Inferior parietal cortex (tissue), 1 donor: ENCODE results near the gene TASP1.

Experiments
- DNase-seq: peaks from one replicate; pipeline ENCODE4 v3.0.0-alpha.2; 2016; ENCODE audit errors: extremely low spot score

The TASP1 gene

DNA sequence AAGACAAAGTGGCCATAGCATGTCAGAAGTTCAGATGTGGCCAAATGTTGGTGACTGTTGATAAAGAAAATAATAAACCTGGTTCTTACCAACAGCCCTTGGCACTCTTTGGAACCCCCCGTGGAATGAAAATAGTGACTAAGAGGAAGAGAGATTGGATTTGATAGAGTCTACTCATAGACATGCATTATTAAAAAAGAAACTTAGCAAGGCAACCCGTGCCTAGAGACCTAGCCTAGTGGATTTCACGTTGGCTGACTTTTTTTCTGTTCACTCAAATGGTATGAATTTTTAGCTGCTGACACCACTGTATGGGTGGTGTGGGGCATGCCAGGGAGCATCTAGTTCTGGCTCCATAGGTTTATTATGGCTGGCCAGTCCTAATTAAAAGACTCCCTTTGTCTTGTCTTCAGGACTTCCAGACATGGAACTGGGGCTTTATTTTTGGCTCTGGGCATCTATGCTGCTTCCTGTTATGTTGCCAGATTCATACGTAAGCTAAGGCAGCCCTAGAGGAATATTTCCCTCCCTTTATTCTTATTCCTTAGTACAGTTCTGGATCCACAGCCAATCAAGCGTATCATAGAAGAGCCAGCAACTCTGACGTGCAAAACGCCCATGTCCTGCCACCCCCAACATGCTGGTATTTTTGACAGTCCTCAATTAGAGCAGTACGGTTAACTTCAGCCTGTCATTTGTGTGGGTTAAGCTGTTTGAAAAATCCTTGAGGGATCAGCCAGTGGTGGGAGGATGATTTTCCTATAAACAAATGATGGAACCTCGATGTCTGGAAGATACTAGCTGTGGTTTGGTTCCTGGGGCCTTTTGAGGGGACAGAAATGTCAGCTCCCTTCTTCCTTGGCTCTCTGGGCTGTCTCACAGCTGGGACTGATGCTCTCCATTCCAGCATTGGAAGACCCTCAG, 290.2 kb downstream of the TASP1 start:
- no peak for DNase-seq

DNA sequence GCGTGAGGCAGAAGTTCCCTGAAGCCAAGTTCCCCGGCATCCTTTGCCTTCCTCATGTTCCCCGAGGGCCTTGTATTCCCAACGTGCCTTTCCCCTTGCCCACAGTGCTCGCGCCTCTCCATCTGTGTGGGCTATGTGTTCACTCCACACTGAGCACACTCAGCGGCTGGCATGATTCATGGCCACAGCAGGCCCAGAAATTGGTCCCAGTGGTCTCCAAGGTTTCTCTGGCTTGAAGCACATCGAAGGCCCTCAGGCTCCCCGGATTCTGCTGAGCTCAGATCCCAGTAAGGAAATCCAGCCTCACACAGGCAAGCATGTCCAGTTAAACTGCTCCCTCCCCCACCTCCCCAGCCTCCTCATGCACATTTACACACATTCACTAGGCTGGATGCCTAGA, 294.1 kb downstream of the TASP1 start:
- no peak for DNase-seq

DNA sequence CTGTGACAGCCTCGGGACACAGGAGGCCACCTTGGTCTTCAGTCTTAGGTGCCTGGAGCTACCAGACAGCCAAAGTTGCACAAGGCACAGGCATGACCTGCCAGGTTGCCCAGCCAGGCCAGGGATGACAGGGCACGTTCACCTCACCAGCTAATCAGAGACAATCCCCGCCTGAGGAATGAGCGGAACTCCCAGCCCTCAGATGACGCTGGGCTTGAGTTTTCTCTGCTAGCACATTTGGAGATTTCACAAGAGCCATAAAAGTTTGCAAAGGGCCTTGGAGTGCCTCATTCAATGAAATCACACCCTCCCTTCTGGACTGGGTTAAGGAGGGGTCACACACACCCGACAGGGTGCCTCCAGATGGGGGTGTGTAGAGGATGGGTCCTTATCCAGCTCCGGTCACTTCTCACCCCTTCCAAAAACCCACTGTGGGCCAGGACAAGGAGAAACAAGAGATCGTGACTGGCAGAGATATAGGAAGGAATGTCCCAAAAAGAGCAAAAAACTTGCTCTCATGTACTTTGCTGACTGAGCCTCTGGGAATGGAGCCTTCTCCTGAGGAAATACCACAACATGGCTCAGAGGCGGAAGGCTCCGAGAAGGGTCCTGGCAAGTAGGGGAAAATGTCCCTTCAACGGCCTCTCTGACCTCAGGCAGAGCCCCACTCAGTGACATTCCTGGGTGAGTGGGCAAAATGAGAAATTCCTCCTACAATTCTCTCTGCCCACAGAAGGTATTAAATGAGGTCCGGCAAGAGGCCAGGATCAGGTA, 296.1 kb downstream of the TASP1 start:
- DNase-seq = no peak

DNA sequence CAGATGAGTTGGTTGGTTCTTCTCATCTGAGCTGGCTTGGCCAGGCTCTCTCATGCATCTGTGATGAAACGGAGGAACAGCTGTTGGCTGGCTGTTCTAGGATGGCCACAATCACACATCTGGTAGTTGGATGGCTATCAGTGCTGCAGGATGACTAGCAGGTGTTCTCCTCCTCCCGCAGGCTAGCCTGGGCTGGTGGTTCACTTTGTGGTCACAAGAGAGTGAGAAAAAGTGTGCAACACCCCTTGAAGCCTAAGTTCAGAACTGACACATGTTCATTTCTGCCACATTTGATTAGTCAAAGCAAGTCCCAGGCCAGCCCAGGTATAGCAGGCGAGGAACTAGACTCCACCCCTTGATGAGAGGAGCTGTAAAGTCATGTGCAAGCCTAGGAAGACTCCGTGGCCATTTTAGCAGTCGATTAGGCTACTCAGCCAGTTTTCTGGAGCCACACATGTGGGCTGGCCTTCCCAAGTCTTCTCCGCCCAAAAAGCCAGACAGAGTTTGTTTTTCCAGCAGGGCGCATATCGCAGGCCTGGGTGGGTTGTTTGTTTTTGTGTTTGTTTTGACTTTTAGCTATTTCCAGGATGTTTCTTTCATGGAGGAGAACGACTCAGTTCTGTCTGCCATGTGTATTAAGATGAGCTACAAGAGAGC, 296.9 kb downstream of the TASP1 start:
- DNase-seq = no peak

DNA sequence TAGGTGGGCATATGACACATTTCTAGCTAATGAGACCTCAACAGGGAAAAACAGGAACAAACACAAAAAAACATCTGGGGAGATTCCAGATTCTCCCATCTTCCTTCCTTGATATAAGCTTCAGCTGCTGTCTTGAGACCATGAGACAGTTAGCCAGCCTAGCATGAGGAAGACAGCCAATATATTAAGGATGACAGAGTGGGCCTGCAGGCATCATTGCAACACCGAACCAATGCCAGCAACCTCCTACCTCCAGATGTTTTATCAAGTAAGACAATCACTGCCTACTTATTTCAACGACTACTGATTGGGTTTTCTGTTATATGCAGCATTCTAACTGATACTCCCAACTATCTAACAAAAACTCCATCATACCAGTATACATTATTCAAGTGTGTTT, 298.6 kb downstream of the TASP1 start:
- DNase-seq = no peak
